HepG2 (cell line): ENCODE measurements around the gene RABGAP1. TPM values are rescaled to one million over a fixed set of nuclear protein-coding genes. Genes with fewer than 3 reads are reported as not detected.

Experiments used
- CBFB ChIP-seq: sonication (generic); formaldehyde crosslinking; IDR thresholded peaks from 2 replicates; pipeline ENCODE4 v1.4.0; 2020; ENCODE audit warnings: missing genetic modification reagents
- DZIP1 ChIP-seq: sonication (generic); formaldehyde crosslinking; IDR thresholded peaks from 2 replicates; pipeline ENCODE4 v1.5.0; 2020; ENCODE audit warnings: mild to moderate bottlenecking, missing genetic modification reagents
- EP300 ChIP-seq, 3 experiments: sonication (generic) in 1 of 3; formaldehyde crosslinking in 1 of 3; IDR thresholded peaks; 2 replicates each; pipeline versions ENCODE4 v1.5.1 to v1.6.1; 2011 to 2020; ENCODE audit warnings: low read depth in 2 of 3, low read length in 2 of 3, borderline replicate concordance in 1 of 3, improper control_type of control experiment in 1 of 3, mild to moderate bottlenecking in 1 of 3, missing genetic modification reagents in 1 of 3, moderate library complexity in 1 of 3
- HMG20A ChIP-seq: IDR thresholded peaks from 2 replicates; pipeline ENCODE4 v1.6.1; 2016; ENCODE audit warnings: borderline replicate concordance
- HNRNPLL ChIP-seq: fragments of 200-400 bp; formaldehyde crosslinking; IDR thresholded peaks from 2 replicates; pipeline ENCODE4 v1.6.1; 2017; ENCODE audit warnings: mild to moderate bottlenecking, low read depth, low read length; ENCODE audit not compliant: poor library complexity, severe bottlenecking
- NR2F1 ChIP-seq, 2 experiments: fragments of 450-650 bp in 1 of 2; formaldehyde crosslinking in 1 of 2; IDR thresholded peaks; 2 replicates each; pipeline versions ENCODE4 v1.5.0 to v1.6.1; 2016 to 2020; ENCODE audit warnings: mild to moderate bottlenecking in 1 of 2, missing compliant biosample characterization in 1 of 2, missing genetic modification reagents in 1 of 2, moderate library complexity in 1 of 2
- PHF21A ChIP-seq: sonication (generic); formaldehyde crosslinking; IDR thresholded peaks from 2 replicates; pipeline ENCODE4 v1.5.0; 2020; ENCODE audit warnings: mild to moderate bottlenecking, missing genetic modification reagents
- POLR2AphosphoS2 ChIP-seq: IDR thresholded peaks from 2 replicates; pipeline ENCODE4 v1.6.1; 2011; ENCODE audit warnings: low read depth, low read length, improper control_type of control experiment
- PRDM4 ChIP-seq: sonication (generic); formaldehyde crosslinking; IDR thresholded peaks from 2 replicates; pipeline ENCODE4 v1.9.0; 2021; ENCODE audit warnings: missing genetic modification reagents, borderline replicate concordance
- TSC22D2 ChIP-seq: sonication (generic); formaldehyde crosslinking; IDR thresholded peaks from 2 replicates; pipeline ENCODE4 v1.5.1; 2020; ENCODE audit warnings: missing genetic modification reagents, mild to moderate bottlenecking, borderline replicate concordance
- ZBTB49 ChIP-seq: sonication (generic); formaldehyde crosslinking; IDR thresholded peaks from 2 replicates; pipeline ENCODE4 v1.4.0; 2020; ENCODE audit warnings: missing genetic modification reagents, borderline replicate concordance
- ZFP90 ChIP-seq: sonication (generic); formaldehyde crosslinking; IDR thresholded peaks from 2 replicates; pipeline ENCODE4 v1.8.0; 2022; ENCODE audit warnings: missing genetic modification reagents, mild to moderate bottlenecking, inconsistent platforms, borderline replicate concordance
- ZMAT3 ChIP-seq: sonication (generic); formaldehyde crosslinking; conservative IDR thresholded peaks from 2 replicates; pipeline ENCODE4 v1.7.0; 2021; ENCODE audit warnings: missing genetic modification reagents
- ZNF121 ChIP-seq: sonication (generic); formaldehyde crosslinking; IDR thresholded peaks from 2 replicates; pipeline ENCODE4 v1.5.0; 2020; ENCODE audit warnings: mild to moderate bottlenecking, missing genetic modification reagents
- ZNF207 ChIP-seq: fragments of 450-650 bp; IDR thresholded peaks from 2 replicates; pipeline ENCODE4 v1.6.1; 2016; ENCODE audit warnings: antibody characterized with exemption, borderline replicate concordance
- ZNF883 ChIP-seq: sonication (generic); formaldehyde crosslinking; IDR thresholded peaks from 2 replicates; pipeline ENCODE4 v1.5.1; 2020; ENCODE audit warnings: mild to moderate bottlenecking, missing genetic modification reagents; ENCODE audit errors: not compliant biosample characterization
- polyA plus RNA-seq, 8 experiments: library from polyadenylated mRNA; depleted of rRNA in 3 of 8; stranded (reverse) in 7 of 8; unstranded in 1 of 8; fragments of >200 nt; fragmentation: Illumina TruSeq in 4 of 8; extraction: Trizol in 4 of 8; gene quantifications; 2 replicates each; pipeline versions ENCODE4 v1.2.1 to v1.2.3, GENCODE V29; 2011 to 2016; ENCODE audit warnings: low read depth in 4 of 8, missing spikeins in 1 of 8, mixed read lengths in 1 of 8; ENCODE audit not compliant: insufficient read depth in 1 of 8
- total RNA-seq, 5 experiments: library from RNA; depleted of rRNA; stranded (reverse); fragments of >200 nt; fragmentation: Illumina TruSeq; extraction: Trizol; gene quantifications; 2 replicates each; pipeline ENCODE4 v1.2.3, GENCODE V29; 2016; ENCODE audit warnings: low read depth in 1 of 5
- TF ChIP-seq, protein P1 (sequence below): sonication (generic); formaldehyde crosslinking; IDR thresholded peaks from 2 replicates; pipeline ENCODE4 v1.4.0; 2020; ENCODE audit warnings: missing genetic modification reagents; ENCODE audit errors: not compliant biosample characterization

RABGAP1 gene
- total and polyA plus RNA-seq, 2 of the 13 experiments (the other 11 are each of a cell fraction or from before 2014, with no cell fraction given) = 19.1 to 19.3 TPM

DNA sequence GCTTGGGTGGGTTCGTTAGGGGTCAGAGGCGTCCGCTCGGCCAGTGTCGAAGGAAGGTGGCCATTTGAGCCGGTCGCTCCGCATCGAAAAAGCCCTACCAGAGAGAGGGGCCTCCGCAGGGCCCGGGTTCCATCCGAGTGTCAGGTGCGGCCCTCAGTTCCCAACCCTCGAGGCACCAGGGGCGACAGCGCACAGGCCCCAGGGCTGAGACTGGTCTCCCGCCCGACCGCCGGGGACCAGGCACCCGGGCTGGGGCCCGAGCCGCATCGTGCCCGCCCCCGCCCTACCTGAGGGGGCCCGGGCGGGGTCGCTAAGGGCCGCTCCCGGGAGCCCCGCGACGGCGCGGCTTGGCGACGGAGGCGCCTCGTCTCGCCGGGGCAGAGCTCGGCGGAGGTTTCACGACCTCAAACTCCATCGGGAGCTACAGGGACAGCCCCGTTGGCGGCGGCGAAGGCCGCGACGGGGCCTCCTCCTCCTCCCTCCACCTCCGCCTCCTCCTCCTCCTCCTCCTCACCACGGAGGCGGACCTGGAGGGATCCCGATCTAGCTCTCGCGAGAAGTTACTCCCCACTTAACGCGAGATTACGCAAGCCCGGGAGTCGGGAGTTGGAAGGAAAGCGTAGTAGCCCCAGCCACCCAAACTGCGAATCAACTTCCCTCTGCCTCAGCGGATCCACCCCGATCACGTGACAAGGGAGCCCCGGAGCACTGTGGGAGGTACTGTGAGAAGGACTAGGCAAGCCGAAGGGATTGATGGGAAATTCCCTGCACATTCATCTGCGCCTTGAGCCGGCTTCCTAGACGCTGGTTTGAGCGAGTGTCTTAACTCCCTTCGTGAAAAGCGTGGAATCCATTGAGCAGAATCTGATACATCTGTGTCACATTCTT is 35.8 kb upstream of the RABGAP1 start, which contains the start of gene RC3H2 (continued):
- no peak for TF ChIP-seq ZBTB49 (CRISPR knock-in tag)
- TF ChIP-seq CBFB (CRISPR knock-in tag) = no peak; the same call in 1 of the 2 replicates
- TF ChIP-seq ZFP90 (CRISPR knock-in tag) = peak; percentile 81
- TF ChIP-seq ZNF883 = no peak
- TF ChIP-seq NR2F1 (CRISPR knock-in tag; IDR thresholded peaks at IDR 0.05) = no peak
- TF ChIP-seq HMG20A (CRISPR knock-in tag) = no peak
- TF ChIP-seq ZMAT3 (CRISPR knock-in tag) = no peak
- TF ChIP-seq, protein P1, sequence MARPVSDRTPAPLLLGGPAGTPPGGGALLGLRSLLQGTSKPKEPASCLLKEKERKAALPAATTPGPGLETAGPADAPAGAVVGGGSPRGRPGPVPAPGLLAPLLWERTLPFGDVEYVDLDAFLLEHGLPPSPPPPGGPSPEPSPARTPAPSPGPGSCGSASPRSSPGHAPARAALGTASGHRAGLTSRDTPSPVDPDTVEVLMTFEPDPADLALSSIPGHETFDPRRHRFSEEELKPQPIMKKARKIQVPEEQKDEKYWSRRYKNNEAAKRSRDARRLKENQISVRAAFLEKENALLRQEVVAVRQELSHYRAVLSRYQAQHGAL (CRISPR knock-in tag) = no peak
- TF ChIP-seq ZNF121 = no peak
- no peak for TF ChIP-seq PHF21A (CRISPR knock-in tag)
- no peak for TF ChIP-seq PRDM4
- peak; percentile 82 for TF ChIP-seq HNRNPLL
- TF ChIP-seq TSC22D2 = no peak
- TF ChIP-seq DZIP1 = no peak
- no peak; a peak in 1 of 4 replicates for TF ChIP-seq EP300 (IDR thresholded peaks at IDR 0.05; ENCODE audit: low read depth in 2 of 2, low read length in 2 of 2)
- no peak for TF ChIP-seq EP300 (CRISPR knock-in tag; IDR thresholded peaks at IDR 0.05; ENCODE audit: borderline replicate concordance)
- TF ChIP-seq ZNF207 = peak; percentile 98; the same call in 1 of the 2 replicates
- TF ChIP-seq POLR2AphosphoS2 = no peak
